GM18870 (cell line): ENCODE measurements around the gene TBCB.
"Not testable (repeated sequence)": the region's sequence is repeated elsewhere in the genome, so short reads cannot be mapped to it uniquely, and the experiment has no call there.

ENCODE experiments used
- ATAC-seq: cut with Tn5 transposase; IDR thresholded peaks from one replicate; pipeline ENCODE4 v1.9.1; 2021; ENCODE audit warnings: moderate library complexity; ENCODE audit not compliant: unreplicated experiment

The TBCB gene

DNA sequence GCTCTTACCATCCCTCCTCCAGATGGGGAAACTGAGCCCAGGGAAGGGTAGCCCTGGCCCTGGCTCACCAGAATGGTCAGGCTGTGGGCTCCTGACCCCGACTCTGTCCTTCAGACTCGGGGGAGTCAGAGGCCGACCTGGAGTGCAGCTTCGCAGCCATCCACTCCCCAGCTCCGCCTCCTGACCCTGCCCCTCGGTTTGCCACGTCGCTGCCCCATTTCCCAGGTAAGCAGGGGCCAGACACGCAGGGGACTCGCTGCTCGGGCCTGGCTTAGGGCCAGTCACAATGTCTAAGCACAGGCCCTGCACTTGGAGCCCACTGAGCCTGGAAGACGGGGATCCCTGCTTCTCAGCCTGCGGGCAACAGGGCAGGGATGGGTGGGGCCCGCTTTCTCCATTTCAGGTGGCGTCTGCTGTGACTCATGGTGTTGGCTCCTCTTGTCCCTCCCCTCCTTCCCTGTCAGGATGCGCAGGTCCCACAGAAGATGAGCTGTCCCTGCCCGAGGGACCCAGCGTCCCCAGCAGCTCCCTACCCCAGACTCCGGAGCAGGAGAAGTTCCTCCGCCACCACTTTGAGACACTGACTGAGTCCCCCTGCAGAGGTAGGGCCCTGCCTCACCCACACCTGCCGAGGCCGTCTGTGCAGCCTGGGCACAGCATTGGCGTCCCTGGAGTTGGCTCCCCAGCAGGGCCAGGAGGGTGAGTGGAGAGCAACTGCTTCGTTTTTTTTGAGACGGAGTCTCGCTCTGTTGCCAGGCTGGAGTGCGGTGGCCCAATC lies 13.5 kb upstream of the TBCB start:
- ATAC-seq, result no peak

GRCh38 chr19:36103040-36103626 lies 12.1 kb upstream of the TBCB start:
- no peak for ATAC-seq

DNA sequence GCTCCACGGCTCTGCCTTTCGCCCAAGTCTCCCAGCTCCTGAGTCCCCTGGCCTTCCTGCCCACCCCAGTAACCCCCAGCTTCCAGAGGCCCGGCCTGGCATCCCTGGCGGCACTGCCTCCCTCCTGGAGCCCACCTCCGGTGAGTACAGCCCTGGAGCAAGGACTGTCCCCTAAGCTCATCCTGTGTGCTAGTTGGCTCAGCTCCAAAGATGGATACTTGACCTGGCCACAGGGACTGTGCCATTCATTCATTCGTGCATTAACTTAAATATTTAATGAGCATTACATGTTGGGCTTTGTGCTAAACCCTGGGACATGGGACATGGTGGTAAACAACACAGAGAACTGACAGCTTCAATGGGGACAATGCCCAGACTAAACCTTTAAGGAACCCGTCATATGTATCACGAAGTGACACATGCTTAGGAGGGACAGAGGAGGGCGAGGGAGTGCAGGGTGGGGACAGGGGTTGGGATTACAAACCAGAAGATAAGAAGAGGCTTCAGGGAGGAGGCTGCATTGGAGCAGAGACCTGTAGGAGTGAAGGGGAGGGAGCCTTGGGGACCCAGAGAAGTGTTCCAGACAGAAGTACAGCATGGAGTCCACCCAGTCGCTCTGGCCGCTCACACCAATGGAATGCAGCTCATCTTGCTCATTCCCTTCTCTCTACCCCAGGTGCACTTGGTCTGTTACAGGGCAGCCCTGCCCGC lies 11.3 kb upstream of the TBCB start:
- ATAC-seq, result no peak

- ATAC-seq, result no peak
These were observed 8.8 kb upstream of the TBCB start for GRCh38 chr19:36106441-36106840.

- no peak for ATAC-seq
These were observed 8.3 kb upstream of the TBCB start for GRCh38 chr19:36106991-36107390.

DNA sequence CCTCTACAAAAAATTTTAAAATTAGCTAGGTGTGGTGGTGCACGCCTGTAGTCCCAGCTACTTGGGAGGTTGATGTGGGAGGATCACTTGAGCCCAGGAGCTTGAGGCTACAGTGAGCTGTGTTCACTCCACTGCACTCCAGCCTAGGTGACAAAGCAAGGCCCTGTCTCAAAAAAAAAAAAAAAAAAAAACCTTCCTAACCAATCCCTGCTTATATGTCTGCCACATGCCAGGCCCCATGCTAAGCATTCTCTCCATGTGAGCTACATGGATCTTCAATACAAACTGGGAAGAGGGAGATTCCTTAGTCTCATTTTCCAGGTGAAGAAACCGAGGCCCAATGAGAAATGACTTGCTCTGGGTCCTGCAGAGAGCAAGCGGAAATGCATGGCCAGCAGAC lies 6.6 kb upstream of the TBCB start:
- no peak for ATAC-seq

DNA sequence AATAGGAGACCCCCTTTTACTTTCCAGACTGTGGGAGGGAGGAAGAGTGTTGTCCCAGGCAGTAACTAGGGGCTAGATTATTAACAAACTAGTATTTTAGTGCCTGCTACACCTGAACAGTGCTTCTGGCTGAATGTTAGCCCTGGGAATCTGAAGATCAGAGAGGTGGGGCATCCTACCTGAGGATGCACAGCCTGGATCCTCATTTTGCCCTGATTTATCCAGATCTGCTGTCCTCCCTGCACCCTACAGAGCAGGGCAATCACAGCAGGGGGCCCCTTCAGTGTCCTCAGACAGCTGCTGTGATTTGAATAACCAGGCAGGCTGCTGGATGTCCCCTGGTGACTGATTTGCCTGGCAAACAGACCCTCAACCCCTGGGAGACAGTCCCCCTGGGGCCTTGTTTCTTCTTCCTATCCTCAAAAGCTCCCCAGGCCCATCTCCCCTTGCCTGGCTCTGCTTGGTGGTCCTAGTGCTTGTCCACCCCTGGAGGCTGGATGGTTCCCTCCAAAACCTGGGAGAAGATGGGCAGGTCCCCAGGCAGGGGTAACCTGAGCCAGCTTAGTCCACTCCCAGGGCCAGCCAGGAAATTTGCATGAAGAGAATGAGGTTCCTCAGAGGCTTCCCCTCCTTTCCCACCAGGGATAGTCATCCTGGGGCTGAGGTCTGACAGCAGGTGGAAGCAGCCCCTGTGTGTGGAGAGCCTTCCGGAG lies 4.6 kb upstream of the TBCB start, which contains the start of gene OVOL3:
OVOL3 (plus strand) TSS at position 657 of the 713 bp plus-strand sequence. CDS start 60 bp downstream, outside the sequence.
- no peak for ATAC-seq

DNA sequence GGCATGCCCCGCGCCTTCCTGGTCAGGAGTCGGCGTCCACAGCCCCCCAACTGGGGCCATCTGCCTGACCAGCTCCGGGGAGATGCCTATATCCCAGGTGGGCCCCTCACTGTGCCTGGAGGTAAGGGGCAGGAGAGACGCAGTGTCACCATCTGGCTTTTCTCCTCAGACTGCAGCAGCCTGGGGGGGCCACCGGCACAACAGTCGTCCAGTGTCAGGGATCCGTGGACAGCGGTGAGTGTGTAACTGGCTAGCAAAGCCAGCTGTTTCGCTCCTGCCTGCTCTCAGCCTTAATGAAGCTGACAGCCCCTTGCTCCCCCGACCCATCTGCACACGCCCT lies 4.1 kb upstream of the TBCB start:
- no peak for ATAC-seq

- ATAC-seq, result no peak
These were observed 2.6 kb upstream of the TBCB start for GRCh38 chr19:36112678-36113077.

GRCh38 chr19:36113425-36113824 lies 1.8 kb upstream of the TBCB start:
- ATAC-seq, result no peak

- ATAC-seq, result no peak
These were observed 1.2 kb upstream of the TBCB start for GRCh38 chr19:36113894-36114720.

DNA sequence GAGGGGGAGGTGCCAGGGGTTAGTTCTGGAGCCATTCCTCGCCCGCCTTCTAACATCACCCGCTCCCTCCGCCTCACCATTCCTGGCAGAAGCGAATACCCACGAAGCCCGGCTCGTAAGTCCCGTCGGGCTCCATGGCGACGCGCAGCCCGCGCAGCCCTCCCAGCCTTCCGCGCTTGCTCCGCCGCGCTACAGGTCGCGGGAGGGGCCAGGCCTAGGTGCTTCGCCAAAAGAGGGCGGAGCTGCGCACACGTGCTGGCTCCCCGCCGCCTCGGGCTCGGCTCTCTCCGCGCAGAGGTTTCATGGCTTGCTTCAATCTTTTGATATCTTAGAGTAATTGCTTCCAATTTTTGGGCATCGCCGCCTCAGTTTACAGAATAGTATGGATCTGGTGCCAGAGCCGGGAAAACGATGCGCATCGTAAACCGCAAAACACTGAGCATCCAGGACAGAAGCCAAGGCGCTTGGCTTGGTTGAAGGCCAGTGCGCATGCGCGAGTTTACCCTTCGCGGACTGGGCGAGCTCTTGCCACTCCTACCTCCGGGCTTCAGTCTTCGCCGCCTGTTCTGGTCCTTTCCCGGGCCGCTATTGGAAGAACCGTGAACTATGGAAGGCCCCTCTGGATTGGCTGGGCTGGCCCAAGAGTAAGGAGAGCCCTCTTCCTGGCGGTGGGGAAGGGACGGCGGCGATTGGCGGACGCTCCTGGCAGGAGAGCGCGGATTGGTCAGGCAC lies 381 bp upstream of the TBCB start, which contains the start of gene POLR2I:
POLR2I (minus strand) TSS at position 155 of the 732 bp plus-strand sequence; CDS start at position 136, 19 bp downstream.
- ATAC-seq, result peak; percentile 85

- ATAC-seq, result no peak
These were observed 1.0 kb downstream of the TBCB start for GRCh38 chr19:36116344-36116637.

- no peak for ATAC-seq
These were observed 5.1 kb downstream of the TBCB start for GRCh38 chr19:36120092-36120983.

DNA sequence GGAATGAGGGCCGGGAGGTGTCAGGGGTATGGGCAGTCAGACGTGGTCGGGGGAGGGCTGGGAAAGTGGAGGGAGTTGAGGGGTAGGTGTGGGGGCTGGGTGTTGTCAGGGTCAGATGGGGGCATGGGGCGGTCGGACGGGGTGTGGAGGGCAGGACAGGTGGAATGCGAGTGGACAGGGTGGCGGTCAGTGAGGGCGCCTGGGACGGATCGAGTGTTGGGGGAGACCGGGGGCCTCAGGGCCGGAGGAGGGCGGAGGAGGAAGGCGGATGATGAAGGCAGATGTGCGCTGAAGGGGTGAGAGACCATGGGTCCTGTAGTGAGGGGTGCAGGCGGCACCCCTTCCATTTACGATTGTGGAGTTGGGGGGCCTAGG lies 5.7 kb downstream of the TBCB start:
- no peak for ATAC-seq

DNA sequence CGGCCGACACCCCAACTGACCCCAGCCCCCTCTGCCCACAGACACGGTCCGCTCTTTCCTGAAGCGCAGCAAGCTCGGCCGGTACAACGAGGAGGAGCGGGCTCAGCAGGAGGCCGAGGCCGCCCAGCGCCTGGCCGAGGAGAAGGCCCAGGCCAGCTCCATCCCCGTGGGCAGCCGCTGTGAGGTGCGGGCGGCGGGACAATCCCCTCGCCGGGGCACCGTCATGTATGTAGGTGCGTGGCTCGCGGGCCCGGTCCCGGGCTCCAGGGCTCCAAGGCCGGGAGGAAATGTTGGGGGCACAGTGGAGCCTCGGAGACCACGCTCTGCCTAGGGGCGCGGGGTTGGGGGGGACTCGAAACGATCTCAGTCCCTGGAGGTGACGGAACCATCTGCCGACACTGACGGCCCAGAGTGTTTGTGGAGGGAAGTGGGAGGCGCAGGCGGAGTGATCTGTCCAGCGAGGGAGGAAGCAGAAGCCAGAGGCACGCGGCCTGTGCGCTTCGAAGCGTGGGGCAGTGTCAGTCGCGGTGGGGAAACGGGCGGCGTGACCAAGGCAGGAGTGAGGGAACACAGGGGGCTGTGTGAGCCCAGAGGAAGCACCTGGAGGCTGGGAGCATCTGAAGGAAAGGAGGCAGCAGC lies 6.3 kb downstream of the TBCB start:
- ATAC-seq, result no peak

DNA sequence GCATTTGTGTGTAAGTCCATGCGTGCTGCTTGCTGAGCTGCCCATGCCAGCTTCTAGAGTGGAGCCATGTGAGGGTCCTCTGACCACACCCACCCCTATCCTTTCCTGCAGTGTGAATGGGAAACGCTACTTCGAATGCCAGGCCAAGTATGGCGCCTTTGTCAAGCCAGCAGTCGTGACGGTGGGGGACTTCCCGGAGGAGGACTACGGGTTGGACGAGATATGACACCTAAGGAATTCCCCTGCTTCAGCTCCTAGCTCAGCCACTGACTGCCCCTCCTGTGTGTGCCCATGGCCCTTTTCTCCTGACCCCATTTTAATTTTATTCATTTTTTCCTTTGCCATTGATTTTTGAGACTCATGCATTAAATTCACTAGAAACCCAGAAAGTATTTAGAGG lies 10.3 kb downstream of the TBCB start:
- ATAC-seq, result no peak

DNA sequence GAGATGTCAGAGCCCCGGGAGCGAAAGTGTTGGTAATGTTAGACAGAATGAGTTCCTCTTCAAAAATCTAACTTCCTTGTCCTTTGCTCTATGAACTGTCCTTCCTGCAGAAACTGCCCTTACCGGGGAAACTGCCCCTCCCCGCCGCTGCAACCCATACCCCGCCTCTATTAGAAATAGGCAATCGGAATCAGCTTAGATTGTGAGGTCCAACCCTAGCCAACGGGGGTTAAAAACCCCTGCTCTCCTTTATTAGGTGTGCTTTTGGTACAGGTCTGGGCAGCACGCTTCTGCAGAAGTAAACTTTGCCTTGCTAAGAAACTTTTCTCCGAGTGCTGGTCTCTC lies 13.1 kb downstream of the TBCB start:
- ATAC-seq, result peak; percentile 5

GRCh38 chr19:36131221-36131620 lies 16.0 kb downstream of the TBCB start:
- not testable (repeated sequence) for ATAC-seq
